GM18868 (cell line): ENCODE data around the gene MBP.
"Not testable (repeated sequence)": the region's sequence is repeated elsewhere in the genome, so short reads cannot be mapped to it uniquely, and the experiment has no call there.

ENCODE experiments used
- ATAC-seq: cut with Tn5 transposase; IDR thresholded peaks from one replicate; pipeline ENCODE4 v1.9.1; 2021; ENCODE audit warnings: mild to moderate bottlenecking, moderate library complexity; ENCODE audit not compliant: unreplicated experiment

MBP gene

GRCh38 chr18:76957384-76958355, 174.9 kb downstream of the MBP start:
- ATAC-seq, result no peak

- ATAC-seq, result no peak
Measured at GRCh38 chr18:76956648-76957047, 175.9 kb downstream of the MBP start.

- ATAC-seq, result no peak
Measured at GRCh38 chr18:76955524-76956170, 176.9 kb downstream of the MBP start.

- ATAC-seq, result no peak
Measured at GRCh38 chr18:76953583-76954233, 178.9 kb downstream of the MBP start.

- no peak for ATAC-seq
Measured at GRCh38 chr18:76953156-76953555, 179.4 kb downstream of the MBP start.

- no peak for ATAC-seq
Measured at GRCh38 chr18:76952747-76953146, 179.8 kb downstream of the MBP start.

- ATAC-seq, result no peak
Measured at GRCh38 chr18:76951456-76952247, 180.9 kb downstream of the MBP start.

- no peak for ATAC-seq
Measured at GRCh38 chr18:76948345-76948744, 184.2 kb downstream of the MBP start.

- not testable (repeated sequence) for ATAC-seq
Measured at GRCh38 chr18:76944346-76944745, 188.2 kb downstream of the MBP start.

GRCh38 chr18:76943542-76944339, 188.8 kb downstream of the MBP start:
- ATAC-seq, result no peak

- ATAC-seq, result no peak
Measured at GRCh38 chr18:76941284-76941683, 191.3 kb downstream of the MBP start.

GRCh38 chr18:76938619-76939018, 194.0 kb downstream of the MBP start:
- ATAC-seq, result peak; percentile 64

- no peak for ATAC-seq
Measured at GRCh38 chr18:76937597-76937996, 195.0 kb downstream of the MBP start.

- ATAC-seq, result no peak
Measured at GRCh38 chr18:76936877-76937276, 195.7 kb downstream of the MBP start.

GRCh38 chr18:76935722-76936337, 196.8 kb downstream of the MBP start:
- ATAC-seq, result no peak

- no peak for ATAC-seq
Measured at GRCh38 chr18:76932026-76932819, 200.4 kb downstream of the MBP start.

- ATAC-seq, result no peak
Measured at GRCh38 chr18:76931171-76931570, 201.4 kb downstream of the MBP start.
